H9 (cell line): ENCODE results near the gene TAF15. TPM values are rescaled to one million over a fixed set of nuclear protein-coding genes. Genes with fewer than 3 reads are reported as not detected.

Experiments used
- DNase-seq: peaks from one replicate; pipeline ENCODE4 v3.0.0-alpha.2; 2017
- H2AFZ ChIP-seq: one replicate; pipeline ENCODE4 v1.6.1; 2013; ENCODE audit warnings: mild to moderate bottlenecking, low read length, control low read depth, moderate library complexity
- H2AK5ac ChIP-seq: 2 replicates; pipeline ENCODE4 v1.6.1; 2013; ENCODE audit warnings: low read length, control low read depth, mixed read lengths; ENCODE audit not compliant: insufficient read length
- H2BK120ac ChIP-seq: one replicate; pipeline ENCODE4 v1.6.1; 2013; ENCODE audit warnings: low read depth, mild to moderate bottlenecking, low read length, control low read depth, inconsistent platforms; ENCODE audit not compliant: poor library complexity, severe bottlenecking
- H2BK12ac ChIP-seq: 2 replicates; pipeline ENCODE4 v1.6.1; 2013; ENCODE audit warnings: low read length, control low read depth, mixed read lengths, low read depth; ENCODE audit not compliant: insufficient read length
- H2BK15ac ChIP-seq: 2 replicates; pipeline ENCODE4 v1.6.1; 2013; ENCODE audit warnings: low read depth, low read length, control low read depth
- H2BK20ac ChIP-seq: one replicate; pipeline ENCODE4 v1.6.1; 2013; ENCODE audit warnings: low read depth, mild to moderate bottlenecking, low read length, control low read depth, inconsistent platforms; ENCODE audit not compliant: poor library complexity, severe bottlenecking
- H2BK5ac ChIP-seq: 2 replicates; pipeline ENCODE4 v1.6.1; 2013; ENCODE audit warnings: low read length, control low read depth, mixed read lengths; ENCODE audit not compliant: insufficient read length
- H3K14ac ChIP-seq: 2 replicates; pipeline ENCODE4 v1.6.1; 2013; ENCODE audit warnings: low read length, control low read depth; ENCODE audit not compliant: insufficient read depth
- H3K18ac ChIP-seq: 2 replicates; pipeline ENCODE4 v1.6.1; 2013; ENCODE audit warnings: low read depth, mild to moderate bottlenecking, mixed read lengths, low read length, control low read depth; ENCODE audit not compliant: insufficient read length
- H3K23ac ChIP-seq: 2 replicates; pipeline ENCODE4 v1.6.1; 2013; ENCODE audit warnings: low read length, control low read depth, mixed read lengths, low read depth; ENCODE audit not compliant: insufficient read length
- H3K23me2 ChIP-seq: 2 replicates; pipeline ENCODE4 v1.6.1; 2013; ENCODE audit warnings: low read depth, mild to moderate bottlenecking, mixed read lengths, low read length, control low read depth; ENCODE audit not compliant: insufficient read length, poor library complexity, severe bottlenecking
- H3K27ac ChIP-seq: 2 replicates; pipeline ENCODE4 v1.5.1; 2013; ENCODE audit warnings: low read length, control low read depth, mixed read lengths, low read depth; ENCODE audit not compliant: insufficient read length
- H3K27me3 ChIP-seq: 2 replicates; pipeline ENCODE4 v1.6.1; 2013; ENCODE audit warnings: low read length, control low read depth, inconsistent platforms; ENCODE audit not compliant: insufficient read depth
- H3K4ac ChIP-seq: 2 replicates; pipeline ENCODE4 v1.6.1; 2013; ENCODE audit warnings: low read depth, mild to moderate bottlenecking, control low read depth, inconsistent platforms, low read length, moderate library complexity
- H3K4me1 ChIP-seq: 2 replicates; pipeline ENCODE4 v1.6.1; 2013; ENCODE audit warnings: low read length, control low read depth, inconsistent platforms; ENCODE audit not compliant: insufficient read depth
- H3K4me2 ChIP-seq: 2 replicates; pipeline ENCODE4 v1.6.1; 2013; ENCODE audit warnings: low read length, control low read depth, mixed read lengths; ENCODE audit not compliant: insufficient read length, insufficient read depth
- H3K56ac ChIP-seq: 2 replicates; pipeline ENCODE4 v1.6.1; 2013; ENCODE audit warnings: low read depth, mild to moderate bottlenecking, mixed read lengths, low read length, control low read depth; ENCODE audit not compliant: insufficient read length
- H3K79me1 ChIP-seq: 2 replicates; pipeline ENCODE4 v1.6.1; 2013; ENCODE audit warnings: low read depth, mild to moderate bottlenecking, moderate library complexity, low read length, control low read depth, inconsistent platforms; ENCODE audit not compliant: insufficient read depth, poor library complexity, severe bottlenecking
- H3K79me2 ChIP-seq: 2 replicates; pipeline ENCODE4 v1.6.1; 2013; ENCODE audit warnings: low read length, control low read depth, inconsistent platforms; ENCODE audit not compliant: insufficient read depth
- H3K9ac ChIP-seq: 2 replicates; pipeline ENCODE4 v1.6.1; 2013; ENCODE audit warnings: low read length, control low read depth, mixed read lengths; ENCODE audit not compliant: insufficient read length; ENCODE audit errors: extremely low read depth
- H3K9me3 ChIP-seq: one replicate; pipeline ENCODE4 v1.6.1; 2013; ENCODE audit warnings: low read depth, low read length, inconsistent platforms; ENCODE audit not compliant: control insufficient read depth
- H3T11ph ChIP-seq: one replicate; pipeline ENCODE4 v1.6.1; 2013; ENCODE audit warnings: mild to moderate bottlenecking, low read length, control low read depth, inconsistent platforms
- H4K20me1 ChIP-seq: one replicate; pipeline ENCODE4 v1.6.1; 2013; ENCODE audit not compliant: control insufficient read depth, insufficient read length, insufficient read depth
- H4K5ac ChIP-seq: 2 replicates; pipeline ENCODE4 v1.6.1; 2013; ENCODE audit warnings: low read depth, mild to moderate bottlenecking, mixed read lengths, low read length, control low read depth; ENCODE audit not compliant: insufficient read length
- H4K8ac ChIP-seq: replicated peaks from 2 replicates; pipeline ENCODE4 v1.6.1; 2013; ENCODE audit warnings: low read length, control low read depth, mixed read lengths, low read depth; ENCODE audit not compliant: insufficient read length
- H4K91ac ChIP-seq: 2 replicates; pipeline ENCODE4 v1.6.1; 2013; ENCODE audit warnings: low read depth, mild to moderate bottlenecking, moderate library complexity, mixed read lengths, low read length, control low read depth; ENCODE audit not compliant: insufficient read length
- H3K27ac Mint-ChIP-seq, 3 experiments: 2 replicates in 2 of 3; 3 replicates in 1 of 3; pipeline ENCODE4 v1.8.0; 2020 to 2021; ENCODE audit warnings: mixed read lengths in 3 of 3, mild to moderate bottlenecking in 1 of 3, moderate library complexity in 1 of 3
- H3K27me3 Mint-ChIP-seq: 2 replicates; pipeline ENCODE4 v1.8.0; 2021; ENCODE audit warnings: low read depth, mild to moderate bottlenecking, moderate library complexity, mixed read lengths
- H3K36me3 Mint-ChIP-seq, 3 experiments: 2 replicates in 2 of 3; 3 replicates in 1 of 3; pipeline ENCODE4 v1.8.0; 2020 to 2021; ENCODE audit warnings: low read depth in 3 of 3, mixed read lengths in 3 of 3; ENCODE audit not compliant: insufficient read depth in 1 of 3
- H3K4me1 Mint-ChIP-seq, 2 experiments: 2 replicates each; pipeline ENCODE4 v1.8.0; 2020; ENCODE audit warnings: mixed read lengths in 2 of 2
- H3K4me3 Mint-ChIP-seq, 2 experiments: 2 replicates in 1 of 2; 3 replicates in 1 of 2; pipeline ENCODE4 v1.8.0; 2020 to 2021; ENCODE audit warnings: mild to moderate bottlenecking in 2 of 2, mixed read lengths in 2 of 2, moderate library complexity in 1 of 2
- H3K9me3 Mint-ChIP-seq, 2 experiments: 2 replicates in 1 of 2; 3 replicates in 1 of 2; pipeline ENCODE4 v1.8.0; 2020; ENCODE audit warnings: mild to moderate bottlenecking in 2 of 2, mixed read lengths in 2 of 2, moderate library complexity in 1 of 2
- CTCF ChIP-seq: fragments of 200-600 bp; sonication (generic); conservative IDR thresholded peaks from 3 replicates; pipeline ENCODE4 v1.8.0; 2021; ENCODE audit warnings: antibody characterized with exemption, mild to moderate bottlenecking
- WGBS: extraction: QIAGEN DNeasy Blood & Tissue Kit; methylation state at CpG from one replicate; pipeline ENCODE4 v1.1.7; 2013; ENCODE audit warnings: missing lambda C conversion rate, low lambda C conversion rate, mixed read lengths; ENCODE audit not compliant: insufficient read length; ENCODE audit errors: extremely low coverage; 5-methylcytosine and 5-hydroxymethylcytosine counted together
- total RNA-seq: library from RNA; stranded (reverse); gene quantifications from 2 replicates; pipeline ENCODE4 v1.2.1, GENCODE V29; 2021

TAF15 gene
- total RNA-seq, 1 experiment from 2014 or later: 304 TPM

GRCh38 chr17:35763767-35764122 lies 45.5 kb upstream of the TAF15 start:
- H3K56ac ChIP-seq: no peak overlapping the region
- no peaks in the 10 kb centered on the region; a peak in 3 of 5 replicates for H3K9me3 Mint-ChIP-seq
- H2BK12ac ChIP-seq: no peak overlapping the region
- H3K4me3 Mint-ChIP-seq: peak overlapping the region; percentile 40 to 78; a peak in 4 of 5 replicates
- no peak overlapping the region for H3K14ac ChIP-seq
- WGBS: no CpG with 5 or more reads among the region's 17 CpGs
- no peak overlapping the region for H2AFZ ChIP-seq
- no peaks in the 10 kb centered on the region for H3K79me2 ChIP-seq
- H3K27ac Mint-ChIP-seq: no peak overlapping the region
- peaks cover 2% of the 10 kb centered on the region; the same call in 1 of the 2 replicates for H3K27me3 ChIP-seq
- H3K27ac ChIP-seq: no peak overlapping the region
- H4K5ac ChIP-seq: no peak overlapping the region
- H3K4ac ChIP-seq: no peak overlapping the region
- H2BK120ac ChIP-seq: no peak overlapping the region
- H4K8ac ChIP-seq: no peak overlapping the region
- no peak overlapping the region for H2AK5ac ChIP-seq
- no peak overlapping the region for H2BK5ac ChIP-seq
- H2BK20ac ChIP-seq: no peak overlapping the region
- no peaks in the 10 kb centered on the region for H3K9me3 ChIP-seq
- peak overlapping the region; percentile 39 for H3K4me2 ChIP-seq
- H3K4me1 ChIP-seq: no peaks in the 10 kb centered on the region; the same call in 1 of the 2 replicates
- H3K18ac ChIP-seq: no peak overlapping the region
- no peak overlapping the region for H4K91ac ChIP-seq
- no peaks in the 10 kb centered on the region; a peak in 2 of 7 replicates for H3K36me3 Mint-ChIP-seq
- peaks cover 28% of the 10 kb centered on the region for H3K27me3 Mint-ChIP-seq
- no peaks in the 10 kb centered on the region for H4K20me1 ChIP-seq
- no peak overlapping the region for H2BK15ac ChIP-seq
- no peaks in the 10 kb centered on the region for H3K79me1 ChIP-seq
- H3T11ph ChIP-seq: no peak overlapping the region
- DNase-seq: no peak
- peaks cover 5% of the 10 kb centered on the region for H3K23me2 ChIP-seq
- peaks cover 14 to 17% of the 10 kb centered on the region in 2 experiments for H3K4me1 Mint-ChIP-seq
- no peak for TF ChIP-seq CTCF
- H3K9ac ChIP-seq: no peak overlapping the region
- no peak overlapping the region for H3K23ac ChIP-seq
